Endodermal cell (in vitro differentiated cells): ENCODE data around the gene PARD3B. TPM values are rescaled to one million over a fixed set of nuclear protein-coding genes. Genes with fewer than 3 reads are reported as not detected.

Experiments used
- DNase-seq: peaks from one replicate; pipeline ENCODE4 v3.0.0-alpha.2; 2017
- H3K27ac ChIP-seq: 2 replicates; pipeline ENCODE4 v1.5.1; 2013; ENCODE audit warnings: mild to moderate bottlenecking, low read depth, low read length, moderate library complexity
- H3K27me3 ChIP-seq: 2 replicates; pipeline ENCODE4 v1.6.1; 2013; ENCODE audit warnings: mild to moderate bottlenecking, low read length, moderate library complexity; ENCODE audit not compliant: insufficient read depth, control insufficient read depth, poor library complexity, severe bottlenecking
- H3K36me3 ChIP-seq: 2 replicates; pipeline ENCODE4 v1.7.0; 2013; ENCODE audit warnings: mild to moderate bottlenecking, low read length, moderate library complexity; ENCODE audit not compliant: control insufficient read depth, insufficient read depth
- H3K4me1 ChIP-seq: one replicate; pipeline ENCODE4 v1.7.0; 2013; ENCODE audit warnings: low read length; ENCODE audit not compliant: control insufficient read depth, insufficient read depth
- H3K4me3 ChIP-seq: 2 replicates; pipeline ENCODE4 v1.5.1; 2013; ENCODE audit warnings: mild to moderate bottlenecking, low read length, moderate library complexity
- H3K9ac ChIP-seq: 2 replicates; pipeline ENCODE4 v1.6.1; 2013; ENCODE audit warnings: mild to moderate bottlenecking, low read length, moderate library complexity; ENCODE audit not compliant: poor library complexity, severe bottlenecking; ENCODE audit errors: extremely low read depth
- H3K9me3 ChIP-seq: 2 replicates; pipeline ENCODE4 v1.6.1; 2013; ENCODE audit warnings: mild to moderate bottlenecking, low read length, moderate library complexity; ENCODE audit not compliant: control insufficient read depth
- H3K27ac Mint-ChIP-seq: 2 replicates; pipeline ENCODE4 v1.8.0; 2020; ENCODE audit warnings: mixed read lengths
- H3K27me3 Mint-ChIP-seq: 2 replicates; pipeline ENCODE4 v1.8.0; 2021; ENCODE audit warnings: mild to moderate bottlenecking, mixed read lengths; ENCODE audit not compliant: insufficient read depth
- H3K36me3 Mint-ChIP-seq: 2 replicates; pipeline ENCODE4 v1.8.0; 2020; ENCODE audit warnings: low read depth, mixed read lengths
- H3K4me1 Mint-ChIP-seq: 2 replicates; pipeline ENCODE4 v1.8.0; 2020; ENCODE audit warnings: mixed read lengths
- H3K4me3 Mint-ChIP-seq: 2 replicates; pipeline ENCODE4 v1.8.0; 2020; ENCODE audit warnings: mild to moderate bottlenecking, moderate library complexity, mixed read lengths
- H3K9me3 Mint-ChIP-seq: 2 replicates; pipeline ENCODE4 v1.8.0; 2020; ENCODE audit warnings: mild to moderate bottlenecking, mixed read lengths
- WGBS, 2 experiments: methylation state at CpG; one replicate each; pipeline versions ENCODE4 v1.1.5 to v1.1.7; 2013; ENCODE audit warnings: missing lambda C conversion rate in 2 of 2, mixed read lengths in 1 of 2; ENCODE audit not compliant: insufficient coverage in 1 of 2, insufficient read length in 1 of 2; 5-methylcytosine and 5-hydroxymethylcytosine counted together
- total RNA-seq, 2 donors: library from RNA; stranded (reverse); fragmentation: NEBNext Ultra II Directional in 1 of 2; extraction: Animal tissue kit (Norgen Biotek cat#: 25700) in 1 of 2; gene quantifications; 2 replicates in 1 of 2; 3 replicates in 1 of 2; pipeline ENCODE4 v1.2.1, GENCODE V29; 2021
- TF ChIP-seq, protein P1 (sequence below): fragments of 200-600 bp; sonication (generic); conservative IDR thresholded peaks from 2 replicates; pipeline ENCODE4 v1.5.0; 2021; ENCODE audit warnings: antibody characterized with exemption, mild to moderate bottlenecking

Gene PARD3B
- total RNA-seq, 2 donors from 2014 or later: 2.5 to 5.6 TPM

DNA sequence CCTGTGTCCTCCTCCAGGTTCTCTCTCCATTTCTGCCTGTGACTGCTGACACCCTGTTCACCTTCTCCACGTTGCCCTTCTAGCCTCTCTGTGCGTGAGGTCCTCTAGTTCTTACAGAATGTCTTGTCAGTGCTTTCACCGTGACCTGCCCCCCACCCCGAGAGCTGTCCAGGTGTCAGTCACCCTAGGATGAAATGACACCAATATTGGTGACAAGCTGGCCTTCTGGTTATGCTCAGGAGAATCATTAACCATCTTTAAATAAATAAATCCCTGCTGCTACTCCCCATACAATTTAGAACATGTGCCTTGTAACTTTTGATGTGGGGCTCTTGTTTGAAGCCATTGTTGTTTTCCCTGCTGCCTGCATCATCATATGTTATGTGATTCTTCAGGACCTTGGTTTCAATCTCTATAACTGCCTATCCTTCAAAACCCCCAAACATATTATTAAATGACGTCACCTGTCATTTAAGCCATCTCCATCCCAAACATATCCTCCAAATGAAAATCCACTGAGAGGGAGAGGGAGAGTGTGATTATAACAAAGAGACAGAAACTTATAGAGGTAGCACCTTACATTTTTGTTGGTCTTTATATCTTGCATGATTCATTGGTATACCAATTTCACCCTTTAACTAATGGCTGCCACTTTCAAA is 496.3 kb downstream of the PARD3B start:
- no peaks in the 10 kb centered on the region for H3K27me3 Mint-ChIP-seq

DNA sequence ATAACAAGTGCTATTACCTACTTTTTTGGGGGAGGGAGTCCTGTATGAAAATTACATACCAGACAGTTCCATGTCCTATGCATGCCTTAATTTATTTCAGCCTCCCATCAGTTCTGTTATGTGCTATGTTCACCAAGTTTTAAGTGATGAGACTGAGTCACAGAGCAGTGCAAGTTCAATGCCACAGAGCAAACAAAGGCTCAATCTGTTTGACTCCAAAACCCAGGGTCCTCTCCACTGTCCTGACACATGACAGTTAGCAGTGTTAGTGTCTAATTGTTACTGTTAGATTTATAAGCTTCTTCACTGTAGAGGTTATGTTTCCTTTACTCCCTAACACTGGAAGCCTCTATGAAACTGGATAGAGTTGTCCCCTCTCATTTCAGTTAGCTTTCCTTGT is 498.0 kb downstream of the PARD3B start:
- H3K4me1 Mint-ChIP-seq: peaks cover 7% of the 10 kb centered on the region
- H3K36me3 ChIP-seq: no peaks in the 10 kb centered on the region
- no peaks in the 10 kb centered on the region for H3K36me3 Mint-ChIP-seq
- H3K4me3 Mint-ChIP-seq: no peak overlapping the region
- peaks cover 5% of the 10 kb centered on the region for H3K9me3 Mint-ChIP-seq
- H3K27ac Mint-ChIP-seq: no peak overlapping the region
- H3K4me3 ChIP-seq: no peak overlapping the region
- H3K27me3 ChIP-seq: no peaks in the 10 kb centered on the region
- no peaks in the 10 kb centered on the region for H3K9me3 ChIP-seq
- DNase-seq: no peak
- H3K4me1 ChIP-seq: no peaks in the 10 kb centered on the region
- TF ChIP-seq, protein P1, sequence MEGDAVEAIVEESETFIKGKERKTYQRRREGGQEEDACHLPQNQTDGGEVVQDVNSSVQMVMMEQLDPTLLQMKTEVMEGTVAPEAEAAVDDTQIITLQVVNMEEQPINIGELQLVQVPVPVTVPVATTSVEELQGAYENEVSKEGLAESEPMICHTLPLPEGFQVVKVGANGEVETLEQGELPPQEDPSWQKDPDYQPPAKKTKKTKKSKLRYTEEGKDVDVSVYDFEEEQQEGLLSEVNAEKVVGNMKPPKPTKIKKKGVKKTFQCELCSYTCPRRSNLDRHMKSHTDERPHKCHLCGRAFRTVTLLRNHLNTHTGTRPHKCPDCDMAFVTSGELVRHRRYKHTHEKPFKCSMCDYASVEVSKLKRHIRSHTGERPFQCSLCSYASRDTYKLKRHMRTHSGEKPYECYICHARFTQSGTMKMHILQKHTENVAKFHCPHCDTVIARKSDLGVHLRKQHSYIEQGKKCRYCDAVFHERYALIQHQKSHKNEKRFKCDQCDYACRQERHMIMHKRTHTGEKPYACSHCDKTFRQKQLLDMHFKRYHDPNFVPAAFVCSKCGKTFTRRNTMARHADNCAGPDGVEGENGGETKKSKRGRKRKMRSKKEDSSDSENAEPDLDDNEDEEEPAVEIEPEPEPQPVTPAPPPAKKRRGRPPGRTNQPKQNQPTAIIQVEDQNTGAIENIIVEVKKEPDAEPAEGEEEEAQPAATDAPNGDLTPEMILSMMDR: no peak
- no peak overlapping the region for H3K9ac ChIP-seq
- H3K27me3 Mint-ChIP-seq: no peaks in the 10 kb centered on the region
- H3K27ac ChIP-seq: no peak overlapping the region

More for the DNA sequence above, 496.3 kb downstream of the PARD3B start:
- no peaks in the 10 kb centered on the region for H3K36me3 Mint-ChIP-seq
- H3K9me3 ChIP-seq: no peaks in the 10 kb centered on the region
- H3K27ac Mint-ChIP-seq: no peak overlapping the region
- H3K4me1 ChIP-seq: no peaks in the 10 kb centered on the region
- no peak overlapping the region for H3K4me3 ChIP-seq
- H3K9ac ChIP-seq: no peak overlapping the region
- TF ChIP-seq, protein P1: no peak
- no peak overlapping the region for H3K4me3 Mint-ChIP-seq
- no peak overlapping the region for H3K27ac ChIP-seq
- H3K9me3 Mint-ChIP-seq: peaks cover 5% of the 10 kb centered on the region
- no peaks in the 10 kb centered on the region for H3K27me3 ChIP-seq
- WGBS, 2 experiments: 87 to 94% methylated on average over 4 to 5 of the region's 5 CpGs
- no peak for DNase-seq
- no peaks in the 10 kb centered on the region for H3K36me3 ChIP-seq
- no peaks in the 10 kb centered on the region for H3K4me1 Mint-ChIP-seq

GRCh38 chr2:205045706-205046105 is 500.4 kb downstream of the PARD3B start:
- Histone ChIP-seq H3K4me3 (no peak overlapping the region), H3K4me1 (no peaks in the 10 kb centered on the region), H3K27me3 (no peaks in the 10 kb centered on the region), H3K9me3 (peaks cover 4% of the 10 kb centered on the region), H3K36me3 (no peaks in the 10 kb centered on the region), H3K27ac (no peak overlapping the region), H3K9ac (no peak overlapping the region)
- TF ChIP-seq, protein P1: no peak
- Mint-ChIP-seq H3K36me3 (no peaks in the 10 kb centered on the region), H3K4me3 (no peak overlapping the region), H3K9me3 (peaks cover 9% of the 10 kb centered on the region), H3K27ac (no peak overlapping the region), H3K27me3 (no peaks in the 10 kb centered on the region), H3K4me1 (peaks cover 7% of the 10 kb centered on the region)
- WGBS, 2 experiments: 98% methylated on average over 2 of the region's 2 CpGs; no CpG with 5 or more reads in 1 of the 2 experiments
- DNase-seq: no peak
